ENCODE measurements around the gene PDE6D.

- TF ChIP-seq CTCF (IDR thresholded peaks at IDR 0.05) (no peak), POLR2A (IDR thresholded peaks at IDR 0.05) (no peak)
Measured at GRCh38 chr2:231718799-231719198, 62.3 kb downstream of the PDE6D start.

Data from lower leg skin (tissue), 3 donors.